SK-N-SH (cell line): ENCODE results near the gene CRB1.
A peak's percentile ranks its signal among the peaks of the same experiment; 100 is the strongest.

Experiments
- CTCF ChIP-seq: fragments of 200-600 bp; sonication (generic); IDR thresholded peaks from 2 replicates; pipeline ENCODE4 v1.6.1; 2017; ENCODE audit warnings: antibody characterized with exemption, mild to moderate bottlenecking, moderate library complexity
- ELF1 ChIP-seq: IDR thresholded peaks from 2 replicates; pipeline ENCODE4 v1.4.0; 2012
- EP300 ChIP-seq, 2 experiments: IDR thresholded peaks; 2 replicates each; pipeline versions ENCODE4 v1.4.0 to v1.6.1; 2012; ENCODE audit warnings: borderline replicate concordance in 1 of 2, low read depth in 1 of 2, low read length in 1 of 2
- FOSL2 ChIP-seq: IDR thresholded peaks from 2 replicates; pipeline ENCODE4 v1.4.0; 2012; ENCODE audit warnings: low read depth, mild to moderate bottlenecking, moderate library complexity, borderline replicate concordance
- FOXM1 ChIP-seq: IDR thresholded peaks from 2 replicates; pipeline ENCODE4 v1.4.0; 2012; ENCODE audit warnings: low read depth, mild to moderate bottlenecking
- NRF1 ChIP-seq: IDR thresholded peaks from 2 replicates; pipeline ENCODE4 v1.6.1; 2012; ENCODE audit warnings: low read depth, mild to moderate bottlenecking, low read length
- POLR2AphosphoS5 ChIP-seq: IDR thresholded peaks from 2 replicates; pipeline ENCODE4 v1.6.1; 2012; ENCODE audit warnings: low read depth, low read length
- RAD21 ChIP-seq: IDR thresholded peaks from 2 replicates; pipeline ENCODE4 v1.6.1; 2012; ENCODE audit warnings: mild to moderate bottlenecking, low read length
- RXRA ChIP-seq: IDR thresholded peaks from 2 replicates; pipeline ENCODE4 v1.4.0; 2012; ENCODE audit warnings: low read depth, mild to moderate bottlenecking, borderline replicate concordance
- SIN3A ChIP-seq: IDR thresholded peaks from 2 replicates; pipeline ENCODE4 v1.6.1; 2012; ENCODE audit warnings: low read depth, mild to moderate bottlenecking, low read length, moderate library complexity, borderline replicate concordance
- SMC3 ChIP-seq: IDR thresholded peaks from 2 replicates; pipeline ENCODE4 v1.6.1; 2012; ENCODE audit warnings: low read depth, low read length, improper control_type of control experiment
- YY1 ChIP-seq: IDR thresholded peaks from 2 replicates; pipeline ENCODE4 v1.4.0; 2012; ENCODE audit warnings: low read depth, mild to moderate bottlenecking
- TF ChIP-seq, protein P1 (sequence below): IDR thresholded peaks from 2 replicates; pipeline ENCODE4 v1.6.1; 2012; ENCODE audit warnings: mild to moderate bottlenecking, low read depth, low read length, moderate library complexity
- TF ChIP-seq, protein P2 (sequence below): IDR thresholded peaks from 2 replicates; pipeline ENCODE4 v1.4.0; 2012; ENCODE audit warnings: low read depth, borderline replicate concordance

- TF ChIP-seq CTCF (peak; percentile 80), EP300 (IDR thresholded peaks at IDR 0.05; ENCODE audit: borderline replicate concordance in 1 of 2, low read depth in 1 of 2, low read length in 1 of 2) (no peak), FOXM1 (no peak), SMC3 (peak; percentile 86), YY1 (no peak), RXRA (no peak), SIN3A (no peak), RAD21 (peak; percentile 93), FOSL2 (no peak), POLR2AphosphoS5 (no peak), NRF1 (no peak; the same call in 1 of the 2 replicates), ELF1 (no peak)
- TF ChIP-seq, protein P1, sequence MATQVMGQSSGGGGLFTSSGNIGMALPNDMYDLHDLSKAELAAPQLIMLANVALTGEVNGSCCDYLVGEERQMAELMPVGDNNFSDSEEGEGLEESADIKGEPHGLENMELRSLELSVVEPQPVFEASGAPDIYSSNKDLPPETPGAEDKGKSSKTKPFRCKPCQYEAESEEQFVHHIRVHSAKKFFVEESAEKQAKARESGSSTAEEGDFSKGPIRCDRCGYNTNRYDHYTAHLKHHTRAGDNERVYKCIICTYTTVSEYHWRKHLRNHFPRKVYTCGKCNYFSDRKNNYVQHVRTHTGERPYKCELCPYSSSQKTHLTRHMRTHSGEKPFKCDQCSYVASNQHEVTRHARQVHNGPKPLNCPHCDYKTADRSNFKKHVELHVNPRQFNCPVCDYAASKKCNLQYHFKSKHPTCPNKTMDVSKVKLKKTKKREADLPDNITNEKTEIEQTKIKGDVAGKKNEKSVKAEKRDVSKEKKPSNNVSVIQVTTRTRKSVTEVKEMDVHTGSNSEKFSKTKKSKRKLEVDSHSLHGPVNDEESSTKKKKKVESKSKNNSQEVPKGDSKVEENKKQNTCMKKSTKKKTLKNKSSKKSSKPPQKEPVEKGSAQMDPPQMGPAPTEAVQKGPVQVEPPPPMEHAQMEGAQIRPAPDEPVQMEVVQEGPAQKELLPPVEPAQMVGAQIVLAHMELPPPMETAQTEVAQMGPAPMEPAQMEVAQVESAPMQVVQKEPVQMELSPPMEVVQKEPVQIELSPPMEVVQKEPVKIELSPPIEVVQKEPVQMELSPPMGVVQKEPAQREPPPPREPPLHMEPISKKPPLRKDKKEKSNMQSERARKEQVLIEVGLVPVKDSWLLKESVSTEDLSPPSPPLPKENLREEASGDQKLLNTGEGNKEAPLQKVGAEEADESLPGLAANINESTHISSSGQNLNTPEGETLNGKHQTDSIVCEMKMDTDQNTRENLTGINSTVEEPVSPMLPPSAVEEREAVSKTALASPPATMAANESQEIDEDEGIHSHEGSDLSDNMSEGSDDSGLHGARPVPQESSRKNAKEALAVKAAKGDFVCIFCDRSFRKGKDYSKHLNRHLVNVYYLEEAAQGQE = no peak
- TF ChIP-seq, protein P2, sequence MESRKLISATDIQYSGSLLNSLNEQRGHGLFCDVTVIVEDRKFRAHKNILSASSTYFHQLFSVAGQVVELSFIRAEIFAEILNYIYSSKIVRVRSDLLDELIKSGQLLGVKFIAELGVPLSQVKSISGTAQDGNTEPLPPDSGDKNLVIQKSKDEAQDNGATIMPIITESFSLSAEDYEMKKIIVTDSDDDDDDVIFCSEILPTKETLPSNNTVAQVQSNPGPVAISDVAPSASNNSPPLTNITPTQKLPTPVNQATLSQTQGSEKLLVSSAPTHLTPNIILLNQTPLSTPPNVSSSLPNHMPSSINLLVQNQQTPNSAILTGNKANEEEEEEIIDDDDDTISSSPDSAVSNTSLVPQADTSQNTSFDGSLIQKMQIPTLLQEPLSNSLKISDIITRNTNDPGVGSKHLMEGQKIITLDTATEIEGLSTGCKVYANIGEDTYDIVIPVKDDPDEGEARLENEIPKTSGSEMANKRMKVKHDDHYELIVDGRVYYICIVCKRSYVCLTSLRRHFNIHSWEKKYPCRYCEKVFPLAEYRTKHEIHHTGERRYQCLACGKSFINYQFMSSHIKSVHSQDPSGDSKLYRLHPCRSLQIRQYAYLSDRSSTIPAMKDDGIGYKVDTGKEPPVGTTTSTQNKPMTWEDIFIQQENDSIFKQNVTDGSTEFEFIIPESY = no peak
Observed at GRCh38 chr1:197356723-197357533, 88.9 kb downstream of the CRB1 start.
